ENCODE measurements around the gene FANCM. TPM values are rescaled to one million over a fixed set of nuclear protein-coding genes. Genes with fewer than 3 reads are reported as not detected.
"Not testable (repeated sequence)": the region's sequence is repeated elsewhere in the genome, so short reads cannot be mapped to it uniquely, and the experiment has no call there.

FANCM gene
- total and polyA plus RNA-seq, 2 experiments from 2014 or later: 4.1 to 6.7 TPM

- Histone ChIP-seq H3K4me3 (no peak overlapping the region), H3F3A (ENCODE audit: insufficient read depth) (peaks cover 19% of the 10 kb centered on the region), H3K36me3 (ENCODE audit: low read depth) (peaks cover 10% of the 10 kb centered on the region; the same call in 1 of the 2 replicates), H3K27ac (no peak overlapping the region), H3K4me1 (ENCODE audit: insufficient read depth) (peaks cover 20% of the 10 kb centered on the region), H2AFZ (no peak overlapping the region), H3K79me2 (ENCODE audit: insufficient read depth) (no peaks in the 10 kb centered on the region), H3K9me3 (ENCODE audit: low read depth) (no peaks in the 10 kb centered on the region), H3K9ac (no peak overlapping the region), H3K9me2 (ENCODE audit: insufficient read depth) (no peaks in the 10 kb centered on the region), H4K20me1 (ENCODE audit: insufficient read depth) (no peaks in the 10 kb centered on the region), H3K4me2 (ENCODE audit: unreplicated experiment) (no peak overlapping the region), H3K27me3 (replicated peaks; ENCODE audit: insufficient read depth) (no peaks in the 10 kb centered on the region)
- in situ Hi-C loops (cut with MboI): no loop called here
- WGBS, 2 experiments (ENCODE audit: low coverage in 1 of 2, low lambda C conversion rate in 2 of 2, missing lambda C conversion rate in 2 of 2): 30 to 46% methylated on average over 1 of the region's 1 CpG
- peak; percentile 29 for DNase-seq
- TF ChIP-seq EZH2phosphoT487 (IDR thresholded peaks at IDR 0.05; ENCODE audit: insufficient read depth, low read depth) (no peak), EZH2 (IDR thresholded peaks at IDR 0.05; ENCODE audit: insufficient read depth, poor library complexity, severe bottlenecking) (no peak)
Measured at GRCh38 chr14:45201905-45202304, 66.2 kb downstream of the FANCM start.

DNA sequence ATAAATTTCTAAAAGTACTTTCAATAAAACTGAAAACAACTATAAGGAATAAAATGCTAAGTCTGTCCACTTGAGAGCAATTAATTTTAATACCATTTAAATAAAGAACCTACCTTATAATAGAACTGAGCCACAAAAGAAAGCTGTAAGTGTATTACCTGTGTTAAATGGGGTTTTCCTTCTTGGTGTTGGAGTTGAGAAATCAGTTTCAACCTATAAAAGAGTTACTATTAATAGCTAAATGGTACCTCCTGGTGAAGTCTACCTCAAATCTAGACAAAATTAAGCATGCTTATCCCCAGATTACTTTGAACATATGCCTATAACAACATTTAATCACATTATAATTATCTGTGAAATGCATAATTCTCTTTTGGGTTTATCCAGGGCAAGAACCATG is 68.5 kb downstream of the FANCM start:
- Histone ChIP-seq H3K4me2 (ENCODE audit: unreplicated experiment) (no peak overlapping the region), H3K27me3 (replicated peaks; ENCODE audit: insufficient read depth) (no peaks in the 10 kb centered on the region), H3K27ac (no peak overlapping the region), H3K9me3 (ENCODE audit: low read depth) (no peaks in the 10 kb centered on the region), H3K4me1 (ENCODE audit: insufficient read depth) (peaks cover 6% of the 10 kb centered on the region), H3K79me2 (ENCODE audit: insufficient read depth) (no peaks in the 10 kb centered on the region), H3K4me3 (no peak overlapping the region), H3K9ac (no peak overlapping the region), H3F3A (ENCODE audit: insufficient read depth) (peaks cover 13% of the 10 kb centered on the region), H2AFZ (no peak overlapping the region), H3K9me2 (ENCODE audit: insufficient read depth) (no peaks in the 10 kb centered on the region), H3K36me3 (ENCODE audit: low read depth) (peaks cover 15% of the 10 kb centered on the region; the same call in 1 of the 2 replicates), H4K20me1 (ENCODE audit: insufficient read depth) (no peaks in the 10 kb centered on the region)
- TF ChIP-seq EZH2phosphoT487 (IDR thresholded peaks at IDR 0.05; ENCODE audit: insufficient read depth, low read depth) (no peak), EZH2 (IDR thresholded peaks at IDR 0.05; ENCODE audit: insufficient read depth, poor library complexity, severe bottlenecking) (no peak)
- in situ Hi-C loops (cut with MboI): no loop called here
- no peak for DNase-seq

DNA sequence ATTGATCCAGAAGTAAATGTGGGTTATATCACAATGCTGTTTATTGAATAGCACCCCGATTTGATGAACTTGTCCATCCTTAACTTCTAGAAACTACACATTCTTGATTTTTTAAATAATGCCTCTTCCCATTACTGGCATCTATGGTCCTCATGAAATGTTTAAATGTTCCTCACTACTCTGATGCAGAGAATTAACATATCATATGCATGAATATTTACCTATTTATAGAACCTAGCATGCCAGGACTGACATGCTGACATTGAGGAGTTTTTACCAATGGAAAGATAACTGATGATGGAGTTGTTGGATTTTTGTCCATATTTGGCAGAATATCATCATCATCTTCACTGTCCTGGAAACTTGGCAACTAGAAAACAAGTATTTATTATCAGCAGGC is 74.4 kb downstream of the FANCM start:
- no peak for DNase-seq
- 93 to 94% methylated on average over 1 of the region's 1 CpG for WGBS, 2 experiments (ENCODE audit: low coverage in 1 of 2, low lambda C conversion rate in 2 of 2, missing lambda C conversion rate in 2 of 2)

GRCh38 chr14:45211295-45211694 is 75.6 kb downstream of the FANCM start:
- no peaks in the 10 kb centered on the region for H4K20me1 ChIP-seq (ENCODE audit: insufficient read depth)
- peaks cover 21% of the 10 kb centered on the region for H3K36me3 ChIP-seq (ENCODE audit: low read depth)
- in situ Hi-C loops (cut with MboI): no loop called here
- H3F3A ChIP-seq (ENCODE audit: insufficient read depth): no peaks in the 10 kb centered on the region
- TF ChIP-seq EZH2phosphoT487 (IDR thresholded peaks at IDR 0.05; ENCODE audit: insufficient read depth, low read depth) (no peak), EZH2 (IDR thresholded peaks at IDR 0.05; ENCODE audit: insufficient read depth, poor library complexity, severe bottlenecking) (no peak)
- H3K4me2 ChIP-seq (ENCODE audit: unreplicated experiment): no peak overlapping the region
- no peak overlapping the region for H3K9ac ChIP-seq
- DNase-seq: no peak
- 93 to 100% methylated on average over 1 of the region's 1 CpG for WGBS, 2 experiments (ENCODE audit: low coverage in 1 of 2, low lambda C conversion rate in 2 of 2, missing lambda C conversion rate in 2 of 2)
- no peak overlapping the region for H2AFZ ChIP-seq
- no peaks in the 10 kb centered on the region for H3K79me2 ChIP-seq (ENCODE audit: insufficient read depth)
- H3K4me3 ChIP-seq: no peak overlapping the region
- no peaks in the 10 kb centered on the region for H3K9me2 ChIP-seq (ENCODE audit: insufficient read depth)
- no peaks in the 10 kb centered on the region for H3K4me1 ChIP-seq (ENCODE audit: insufficient read depth)
- H3K9me3 ChIP-seq (ENCODE audit: low read depth): no peaks in the 10 kb centered on the region
- no peaks in the 10 kb centered on the region for H3K27me3 ChIP-seq (replicated peaks; ENCODE audit: insufficient read depth)
- H3K27ac ChIP-seq: no peak overlapping the region

More for the DNA sequence above, 74.4 kb downstream of the FANCM start:
- Histone ChIP-seq H3K4me1 (ENCODE audit: insufficient read depth) (no peaks in the 10 kb centered on the region), H3K4me3 (no peak overlapping the region), H3K9me2 (ENCODE audit: insufficient read depth) (no peaks in the 10 kb centered on the region), H3K4me2 (ENCODE audit: unreplicated experiment) (no peak overlapping the region), H3K27me3 (replicated peaks; ENCODE audit: insufficient read depth) (no peaks in the 10 kb centered on the region), H3K36me3 (ENCODE audit: low read depth) (peaks cover 18% of the 10 kb centered on the region; the same call in 1 of the 2 replicates), H3K9ac (no peak overlapping the region), H3K9me3 (ENCODE audit: low read depth) (no peaks in the 10 kb centered on the region), H3K79me2 (ENCODE audit: insufficient read depth) (no peaks in the 10 kb centered on the region), H3K27ac (no peak overlapping the region), H3F3A (ENCODE audit: insufficient read depth) (no peaks in the 10 kb centered on the region), H4K20me1 (ENCODE audit: insufficient read depth) (no peaks in the 10 kb centered on the region), H2AFZ (no peak overlapping the region)
- in situ Hi-C loops (cut with MboI): no loop called here
- TF ChIP-seq EZH2phosphoT487 (IDR thresholded peaks at IDR 0.05; ENCODE audit: insufficient read depth, low read depth) (no peak), EZH2 (IDR thresholded peaks at IDR 0.05; ENCODE audit: insufficient read depth, poor library complexity, severe bottlenecking) (no peak)

DNA sequence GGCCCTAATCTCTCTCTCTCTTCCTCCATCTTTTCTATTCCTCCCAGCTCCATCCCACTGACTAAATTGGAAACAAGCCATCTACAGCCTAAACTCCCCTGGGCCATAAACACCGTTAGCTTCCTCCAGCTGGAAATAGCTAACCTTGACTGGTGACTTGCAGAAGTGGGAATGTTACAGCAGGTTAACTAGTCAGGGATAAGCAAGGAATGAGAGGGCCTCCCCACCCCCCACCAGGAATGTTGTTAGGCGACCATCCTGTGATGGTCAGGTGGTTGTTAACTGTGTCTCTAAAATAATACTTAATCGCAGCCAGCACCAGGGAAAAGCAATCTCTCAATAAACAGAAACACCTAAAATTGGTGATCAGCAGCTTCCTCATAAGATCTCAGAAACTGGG is 76.5 kb downstream of the FANCM start:
- no peak overlapping the region for H3K4me2 ChIP-seq (ENCODE audit: unreplicated experiment)
- H3K4me1 ChIP-seq (ENCODE audit: insufficient read depth): no peaks in the 10 kb centered on the region
- H2AFZ ChIP-seq: no peak overlapping the region
- no peaks in the 10 kb centered on the region for H3F3A ChIP-seq (ENCODE audit: insufficient read depth)
- no peak for DNase-seq
- 98 to 99% methylated on average over 3 of the region's 3 CpGs for WGBS, 2 experiments (ENCODE audit: low coverage in 1 of 2, low lambda C conversion rate in 2 of 2, missing lambda C conversion rate in 2 of 2)
- H3K4me3 ChIP-seq: no peak overlapping the region
- no peaks in the 10 kb centered on the region for H3K9me2 ChIP-seq (ENCODE audit: insufficient read depth)
- H4K20me1 ChIP-seq (ENCODE audit: insufficient read depth): no peaks in the 10 kb centered on the region
- no peaks in the 10 kb centered on the region for H3K79me2 ChIP-seq (ENCODE audit: insufficient read depth)
- H3K9me3 ChIP-seq (ENCODE audit: low read depth): no peaks in the 10 kb centered on the region
- no peak for TF ChIP-seq EZH2phosphoT487 (IDR thresholded peaks at IDR 0.05; ENCODE audit: insufficient read depth, low read depth)
- no peak for TF ChIP-seq EZH2 (IDR thresholded peaks at IDR 0.05; ENCODE audit: insufficient read depth, poor library complexity, severe bottlenecking)
- H3K9ac ChIP-seq: no peak overlapping the region
- no peaks in the 10 kb centered on the region for H3K27me3 ChIP-seq (replicated peaks; ENCODE audit: insufficient read depth)
- in situ Hi-C loops (cut with MboI): no loop called here
- no peak overlapping the region for H3K27ac ChIP-seq
- H3K36me3 ChIP-seq (ENCODE audit: low read depth): peaks cover 22% of the 10 kb centered on the region

DNA sequence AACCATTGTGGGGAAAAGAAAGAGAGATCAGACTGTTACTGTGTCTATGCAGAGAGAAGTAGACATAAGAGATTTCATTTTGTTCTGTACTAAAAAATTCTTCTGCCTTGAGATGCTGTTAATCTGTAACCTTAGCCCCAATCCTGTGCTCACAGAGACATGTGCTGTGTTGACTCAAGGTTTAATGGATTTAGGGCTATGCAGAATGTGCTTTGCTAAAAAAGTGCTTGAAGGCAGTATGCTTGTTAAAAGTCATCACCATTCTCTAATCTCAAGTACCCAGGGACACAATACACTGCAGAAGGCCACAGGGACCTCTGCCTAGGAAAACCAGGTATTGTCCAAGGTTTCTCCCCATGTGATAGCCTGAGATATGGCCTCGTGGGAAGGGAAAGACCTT is 78.0 kb downstream of the FANCM start:
- 86 to 88% methylated on average over 1 of the region's 1 CpG for WGBS, 2 experiments (ENCODE audit: low coverage in 1 of 2, low lambda C conversion rate in 2 of 2, missing lambda C conversion rate in 2 of 2)
- H3K9me2 ChIP-seq (ENCODE audit: insufficient read depth); H2AFZ ChIP-seq; H3K27ac ChIP-seq; H4K20me1 ChIP-seq (ENCODE audit: insufficient read depth); H3K4me3 ChIP-seq; DNase-seq; H3K4me2 ChIP-seq (ENCODE audit: unreplicated experiment); in situ Hi-C loops (cut with MboI); H3K4me1 ChIP-seq (ENCODE audit: insufficient read depth); H3K9me3 ChIP-seq (ENCODE audit: low read depth); H3K9ac ChIP-seq; H3K27me3 ChIP-seq (replicated peaks; ENCODE audit: insufficient read depth); H3K79me2 ChIP-seq (ENCODE audit: insufficient read depth); H3F3A ChIP-seq (ENCODE audit: insufficient read depth): not testable (repeated sequence)
- H3K36me3 ChIP-seq (ENCODE audit: low read depth): peaks cover 25% of the 10 kb centered on the region

DNA sequence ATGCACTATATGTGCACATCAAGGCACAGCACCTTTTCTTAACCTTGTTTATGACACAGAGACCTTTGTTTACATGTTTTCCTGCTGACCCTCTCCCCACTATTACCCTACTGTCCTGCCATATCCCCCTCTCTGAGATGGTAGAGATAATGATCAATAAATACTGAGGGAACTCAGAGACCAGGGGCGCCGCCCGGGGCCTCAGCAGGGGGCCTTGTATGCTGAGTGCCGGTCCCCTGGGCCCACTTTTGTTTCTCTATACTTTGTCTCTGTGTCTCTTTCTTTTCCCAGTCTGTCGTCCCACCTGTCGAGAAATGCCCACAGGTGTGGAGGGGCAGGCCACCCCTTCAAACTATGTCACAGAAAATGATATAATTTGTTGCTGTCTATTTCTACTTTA is 78.6 kb downstream of the FANCM start:
- peaks cover 25% of the 10 kb centered on the region for H3K36me3 ChIP-seq (ENCODE audit: low read depth)
- H3K4me2 ChIP-seq (ENCODE audit: unreplicated experiment); H3K79me2 ChIP-seq (ENCODE audit: insufficient read depth); H3K27ac ChIP-seq; H4K20me1 ChIP-seq (ENCODE audit: insufficient read depth); H3K9me3 ChIP-seq (ENCODE audit: low read depth); H3K4me3 ChIP-seq; H3K9ac ChIP-seq; DNase-seq; H3K4me1 ChIP-seq (ENCODE audit: insufficient read depth); in situ Hi-C loops (cut with MboI); H3K9me2 ChIP-seq (ENCODE audit: insufficient read depth); H2AFZ ChIP-seq; H3K27me3 ChIP-seq (replicated peaks; ENCODE audit: insufficient read depth); H3F3A ChIP-seq (ENCODE audit: insufficient read depth): not testable (repeated sequence)
- 94% methylated on average over 6 of the region's 6 CpGs for WGBS, 2 experiments (ENCODE audit: low coverage in 1 of 2, low lambda C conversion rate in 2 of 2, missing lambda C conversion rate in 2 of 2)
